RWPE1 (cell line): Measurements from ENCODE around the gene EIF5B.
A peak's percentile ranks its signal among the peaks of the same experiment; 100 is the strongest.

Source experiments
- CTCF ChIA-PET: fragments of 350-600 bp; sonication (Branson Sonifier 250); formaldehyde crosslinking; extraction: SDS; loops from one replicate; lab custom pipeline; 2021; lab: Yijun Ruan, JAX
- POLR2A ChIA-PET: fragments of 400-600 bp; formaldehyde crosslinking; extraction: SDS; loops from one replicate; lab custom pipeline; 2020; ENCODE audit warnings: antibody characterized with exemption; ENCODE audit not compliant: low non-redundant PET; lab: Yijun Ruan, JAX
- DNase-seq: peaks from one replicate; pipeline ENCODE4 v3.0.0; 2012; ENCODE audit warnings: low spot score
- H3K27ac ChIP-seq: fragments of 450-650 bp; 2 replicates; pipeline ENCODE4 v1.5.1; 2017
- CTCF ChIP-seq: fragments of 450-650 bp; conservative IDR thresholded peaks from 2 replicates; pipeline ENCODE4 v1.5.1; 2017; ENCODE audit warnings: low read depth, mild to moderate bottlenecking

The EIF5B gene

GRCh38 chr2:99420031-99420430 is 82.8 kb downstream of the EIF5B start:
- peak; percentile 16 for DNase-seq
- CTCF ChIA-PET: no interaction called here
- TF ChIP-seq CTCF: no peak
- H3K27ac ChIP-seq: peak overlapping the region; percentile 39; the same call in 1 of the 2 replicates
- POLR2A ChIA-PET: no interaction called here

GRCh38 chr2:99420751-99421299 is 83.6 kb downstream of the EIF5B start:
- ChIA-PET POLR2A (interaction anchor here (0.6 kb wide), 1 partner anchor 21 kb away, joined by 3 read pairs; no protein-coding TSS in a partner anchor), CTCF (no interaction called here)
- no peak for TF ChIP-seq CTCF
- no peak overlapping the region for H3K27ac ChIP-seq
- DNase-seq: no peak

GRCh38 chr2:99421469-99421868 is 84.3 kb downstream of the EIF5B start:
- TF ChIP-seq CTCF: no peak
- DNase-seq: no peak
- CTCF ChIA-PET: no interaction called here
- H3K27ac ChIP-seq: no peak overlapping the region
- POLR2A ChIA-PET: interaction anchor here (0.6 kb wide), 1 partner anchor 22 kb away, joined by 3 read pairs; no protein-coding TSS in a partner anchor

- no peak for DNase-seq
- ChIA-PET POLR2A (no interaction called here), CTCF (no interaction called here)
- TF ChIP-seq CTCF: no peak
- H3K27ac ChIP-seq: no peak overlapping the region
Observed at GRCh38 chr2:99422599-99422998, 85.4 kb downstream of the EIF5B start.

- ChIA-PET POLR2A (no interaction called here), CTCF (no interaction called here)
- no peak for DNase-seq
- TF ChIP-seq CTCF: no peak
- H3K27ac ChIP-seq: no peak overlapping the region
Observed at GRCh38 chr2:99424371-99424770, 87.2 kb downstream of the EIF5B start.

GRCh38 chr2:99425022-99425421 is 87.8 kb downstream of the EIF5B start:
- DNase-seq: peak; percentile 32
- CTCF ChIA-PET: no interaction called here
- H3K27ac ChIP-seq: no peak overlapping the region
- no peak for TF ChIP-seq CTCF
- POLR2A ChIA-PET: no interaction called here
